ENCODE results near the gene TFF2. TPM values are rescaled to one million over a fixed set of nuclear protein-coding genes. Genes with fewer than 3 reads are reported as not detected.

Gene TFF2
- total and polyA plus RNA-seq, 2 of the 4 experiments (the other 2 are of a cell fraction) = not detected

GRCh38 chr21:42324896-42325295, 25.9 kb downstream of the TFF2 start:
- ChIA-PET CTCF (interaction anchor here (0.6 to 1.0 kb wide), 2 partner anchors 29 to 31 kb away, joined by 4 read pairs; no protein-coding TSS in a partner anchor), POLR2A (ENCODE audit: unreplicated experiment) (no interaction called here)

More at GRCh38 chr21:42324896-42325295, 25.9 kb downstream of the TFF2 start:
- dilution Hi-C loops (cut with HindIII; ENCODE audit: low sequenced_read_pairs, unreplicated experiment) = no loop called here
- Histone ChIP-seq H2BK15ac (ENCODE audit: low read depth, low read length) (no peak overlapping the region), H3K14ac (replicated peaks; ENCODE audit: low read depth, low read length) (no peak overlapping the region), H3K4me1 (ENCODE audit: control insufficient read depth, insufficient read depth, low read length) (no peaks in the 10 kb centered on the region), H3K18ac (ENCODE audit: low read depth, low read length) (no peak overlapping the region), H3K4ac (ENCODE audit: low read depth, low read length) (no peak overlapping the region), H3K9ac (ENCODE audit: low read depth, low read length) (no peak overlapping the region), H3K4me2 (ENCODE audit: low read depth, low read length) (no peak overlapping the region), H2BK5ac (ENCODE audit: low read depth, low read length, poor library complexity, severe bottlenecking) (no peak overlapping the region), H2AK5ac (ENCODE audit: low read depth, low read length) (no peak overlapping the region), H3K9me1 (ENCODE audit: insufficient read depth, low read length) (no peaks in the 10 kb centered on the region), H3K36me3 (ENCODE audit: control insufficient read depth, insufficient read depth, low read length) (no peaks in the 10 kb centered on the region), H3K56ac (ENCODE audit: extremely low read depth, insufficient read depth, low read length) (no peak overlapping the region), H3K9me3 (ENCODE audit: control insufficient read depth, insufficient read depth, low read length) (no peaks in the 10 kb centered on the region), H3K27ac (ENCODE audit: insufficient read depth, low read length) (no peak overlapping the region), H3K27me3 (ENCODE audit: control insufficient read depth, insufficient read depth, low read length) (peaks cover 24% of the 10 kb centered on the region), H4K20me1 (ENCODE audit: insufficient read depth, low read length) (no peaks in the 10 kb centered on the region), H4K8ac (ENCODE audit: low read depth in 2 of 2, low read length in 2 of 2) (no peak overlapping the region), H2BK20ac (ENCODE audit: low read depth, low read length) (no peak overlapping the region), H4K5ac (ENCODE audit: low read depth, low read length) (no peak overlapping the region), H3K4me3 (ENCODE audit: insufficient read depth, low read depth, low read length) (no peak overlapping the region), H2AK9ac (replicated peaks; ENCODE audit: low read depth, low read length, poor library complexity) (no peak overlapping the region), H3K23ac (ENCODE audit: low read depth, low read length) (no peak overlapping the region), H4K91ac (ENCODE audit: insufficient read depth, low read depth, low read length) (no peak overlapping the region), H2BK120ac (ENCODE audit: low read depth, low read length) (no peak overlapping the region), H2AFZ (replicated peaks; ENCODE audit: low read length, poor library complexity) (no peak overlapping the region), H3K79me1 (ENCODE audit: low read depth in 1 of 2, low read length in 2 of 2) (no peaks in the 10 kb centered on the region)
- TF ChIP-seq RFX5 (IDR thresholded peaks at IDR 0.05; ENCODE audit: low read depth, low read length) = no peak
- TF ChIP-seq RCOR1 (IDR thresholded peaks at IDR 0.05; ENCODE audit: insufficient replicate concordance, low read length) = no peak
- TF ChIP-seq USF2 (IDR thresholded peaks at IDR 0.05; ENCODE audit: low read depth, low read length) = no peak
- TF ChIP-seq NFE2L2 (IDR thresholded peaks at IDR 0.05; ENCODE audit: low read depth, low read length) = no peak
- TF ChIP-seq RAD21 (IDR thresholded peaks at IDR 0.05; ENCODE audit: low read length) = no peak
- TF ChIP-seq ELK1 (IDR thresholded peaks at IDR 0.05; ENCODE audit: borderline replicate concordance, low read depth, low read length) = no peak
- TF ChIP-seq CEBPB (IDR thresholded peaks at IDR 0.05; ENCODE audit: low read depth, low read length) = no peak
- TF ChIP-seq MAZ (IDR thresholded peaks at IDR 0.05; ENCODE audit: borderline replicate concordance, low read depth, low read length) = no peak
- no peak for TF ChIP-seq MXI1 (IDR thresholded peaks at IDR 0.05; ENCODE audit: borderline replicate concordance, low read depth, low read length)
- TF ChIP-seq CTCF (conservative IDR thresholded peaks at IDR 0.05; ENCODE audit: low read depth, low read length) = no peak
- no peak for TF ChIP-seq SMC3 (IDR thresholded peaks at IDR 0.05; ENCODE audit: low read depth, low read length)
- TF ChIP-seq MAFK (IDR thresholded peaks at IDR 0.05; ENCODE audit: low read depth, low read length) = no peak
- TF ChIP-seq POLR2A (IDR thresholded peaks at IDR 0.05; ENCODE audit: low read depth, low read length) = no peak
- DNase-seq = no peak
- intact Hi-C loops (cut with micrococcal nuclease) = no loop called here
- 60% methylated on average over 1 of the region's 6 CpGs; no CpG with 5 or more reads in 1 of the 2 experiments for WGBS, 2 experiments (ENCODE audit: extremely low coverage in 2 of 2, insufficient read length in 1 of 2)
- ATAC-seq (ENCODE audit: low read depth) = no peak
- in situ Hi-C loops (cut with MboI; ENCODE audit: low sequenced_read_pairs) = no loop called here
- no TSS peak for BruUV-seq (replicated peaks)
